ENCODE data around the gene ADGRB2.
A peak's percentile ranks its signal among the peaks of the same experiment; 100 is the strongest.

The ADGRB2 gene

GRCh38 chr1:31782421-31783410 lies 18.6 kb upstream of the ADGRB2 start:
- no peak for DNase-seq

DNA sequence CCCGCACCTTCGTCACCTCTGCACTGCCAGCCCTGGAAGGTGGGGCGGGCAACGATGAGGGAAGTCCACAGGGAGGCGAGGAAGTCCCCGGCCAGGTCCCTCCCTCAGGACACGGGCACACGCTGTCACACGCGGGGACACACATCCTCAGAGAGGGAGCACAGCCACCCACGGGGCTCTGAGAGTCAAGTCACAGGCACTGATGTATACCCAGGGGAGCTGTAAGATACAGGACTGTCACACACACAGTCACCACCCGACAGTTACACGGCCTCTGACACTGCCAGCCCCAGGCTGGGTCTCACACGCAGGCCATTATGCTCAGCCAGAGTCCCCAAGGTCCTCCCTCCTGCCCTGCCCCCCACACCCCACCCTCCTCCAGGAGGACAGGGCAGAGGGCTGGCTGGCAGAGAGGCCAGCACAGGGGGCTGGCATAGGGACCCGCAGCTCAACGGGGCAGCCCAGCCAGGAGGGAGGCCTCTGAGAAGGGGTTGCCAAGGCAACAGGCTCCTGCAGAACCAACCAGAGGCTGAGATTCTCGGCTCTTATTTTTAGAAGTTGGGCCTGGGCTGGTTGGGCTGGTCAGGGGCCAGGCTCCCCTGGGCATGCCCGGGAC lies 17.7 kb upstream of the ADGRB2 start:
- DNase-seq = no peak

DNA sequence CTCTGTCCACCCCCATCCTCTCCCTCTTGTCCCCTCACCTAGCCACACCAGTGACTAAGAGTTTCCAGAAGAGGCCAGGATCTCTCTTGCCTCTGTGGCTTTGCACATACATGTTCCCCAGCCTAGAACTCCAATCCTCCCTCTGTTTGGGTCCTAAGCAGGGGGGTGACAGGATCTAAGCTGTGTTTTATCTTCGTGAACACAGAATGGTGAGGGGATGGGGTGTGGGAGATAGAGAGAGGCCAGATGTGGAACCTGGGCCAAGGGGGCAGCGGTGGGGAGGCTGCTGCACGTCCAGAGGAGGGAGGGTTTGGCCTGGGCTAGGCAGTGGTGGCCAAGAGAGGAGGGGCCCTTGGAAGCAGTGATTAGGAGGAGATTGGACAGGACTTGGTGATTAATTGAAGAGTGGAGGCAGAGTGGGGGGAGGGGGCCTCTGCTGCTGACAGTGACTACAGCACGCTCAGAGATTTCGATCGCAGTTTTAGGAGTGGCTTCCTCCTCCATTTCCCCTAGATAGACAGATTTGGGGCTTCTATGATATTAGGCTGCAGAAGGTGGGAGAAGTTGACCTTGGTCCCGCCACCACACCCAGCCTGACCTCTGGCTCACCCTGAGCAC lies 17.1 kb upstream of the ADGRB2 start:
- DNase-seq = no peak

GRCh38 chr1:31780632-31781031 lies 16.5 kb upstream of the ADGRB2 start:
- DNase-seq = no peak

- DNase-seq = no peak
These were observed 15.5 kb upstream of the ADGRB2 start for GRCh38 chr1:31779687-31780086.

GRCh38 chr1:31778763-31779488 lies 14.8 kb upstream of the ADGRB2 start:
- DNase-seq = no peak

GRCh38 chr1:31776516-31776915 lies 12.4 kb upstream of the ADGRB2 start:
- DNase-seq = no peak

DNA sequence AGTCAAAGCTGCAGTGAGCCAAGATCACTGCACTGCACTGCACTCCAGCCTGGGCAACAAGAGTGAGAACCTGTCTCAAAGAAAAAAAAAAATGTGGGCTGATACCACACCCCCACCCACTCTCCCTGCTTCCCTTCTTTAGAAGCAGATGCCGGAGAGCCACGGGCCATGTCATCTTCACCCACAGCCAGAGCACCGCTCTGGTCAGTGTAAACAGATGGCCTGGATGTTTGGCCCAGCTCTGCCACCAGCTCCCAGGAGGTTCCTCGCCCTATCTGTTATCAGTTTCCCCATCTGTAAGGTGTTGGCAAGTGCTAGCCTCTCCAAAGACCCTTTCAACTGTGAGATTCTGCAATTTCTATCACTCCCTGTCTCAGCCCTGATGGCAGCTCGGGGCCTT lies 11.9 kb upstream of the ADGRB2 start:
- no peak for DNase-seq

DNA sequence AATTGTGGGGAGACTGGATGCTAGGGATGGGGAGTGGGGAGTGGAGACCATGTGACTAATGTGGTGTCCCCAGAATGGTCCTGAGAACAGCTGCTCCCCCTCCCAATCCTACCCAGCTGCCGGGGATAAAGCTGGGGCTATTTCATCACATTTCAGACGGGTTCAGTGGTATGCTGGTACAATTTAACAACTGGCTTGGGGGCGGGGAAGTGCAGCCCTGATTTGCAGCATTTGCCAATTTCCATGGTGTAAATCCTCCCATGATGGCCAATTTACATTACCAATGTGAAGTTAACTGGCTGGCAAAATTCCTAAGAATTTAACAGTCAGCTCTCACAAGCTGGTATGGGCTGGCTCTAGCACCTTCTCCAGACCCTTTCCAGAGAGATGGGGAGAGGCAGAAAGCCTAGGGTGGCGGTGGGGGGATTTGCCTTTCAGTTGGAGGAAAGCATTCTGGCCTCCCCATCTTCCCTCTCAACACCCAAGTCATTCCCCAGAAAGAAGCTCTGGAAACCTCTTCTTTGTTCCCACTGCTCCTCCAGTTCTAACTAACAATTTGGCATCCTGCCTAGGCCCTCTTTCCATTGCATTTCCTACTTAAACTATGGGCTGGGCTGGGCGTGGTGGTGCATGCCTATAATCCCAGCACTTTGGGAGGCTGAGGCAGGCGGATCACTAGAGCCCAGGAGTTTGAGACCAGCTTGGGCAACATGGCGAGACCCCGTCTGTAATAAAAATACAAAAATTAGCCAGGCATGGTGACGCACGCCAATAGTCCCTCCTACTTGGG lies 11.3 kb upstream of the ADGRB2 start:
- DNase-seq = no peak

DNA sequence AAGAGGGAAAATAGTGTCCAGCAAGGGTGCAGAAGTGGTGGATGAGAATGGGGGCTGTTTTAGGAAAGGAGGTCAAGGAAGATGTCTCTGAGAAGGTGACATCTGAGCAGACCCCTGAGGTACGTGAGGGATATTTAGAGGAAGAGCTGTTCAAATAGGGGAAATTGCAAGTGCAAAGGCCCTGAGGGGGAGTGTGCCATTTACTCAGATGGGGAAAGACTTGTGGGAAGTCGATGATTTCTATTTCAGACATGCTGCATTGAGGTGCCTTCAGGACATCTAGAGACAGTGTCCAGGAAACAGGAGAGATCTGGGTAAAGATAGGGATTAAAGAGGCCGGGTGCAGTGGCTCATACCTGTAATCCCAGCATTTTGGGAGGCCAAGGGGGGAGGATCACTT lies 10.4 kb upstream of the ADGRB2 start:
- no peak for DNase-seq

- no peak for DNase-seq
These were observed 9.7 kb upstream of the ADGRB2 start for GRCh38 chr1:31773861-31774260.

- DNase-seq = no peak
These were observed 8.6 kb upstream of the ADGRB2 start for GRCh38 chr1:31772669-31773248.

DNA sequence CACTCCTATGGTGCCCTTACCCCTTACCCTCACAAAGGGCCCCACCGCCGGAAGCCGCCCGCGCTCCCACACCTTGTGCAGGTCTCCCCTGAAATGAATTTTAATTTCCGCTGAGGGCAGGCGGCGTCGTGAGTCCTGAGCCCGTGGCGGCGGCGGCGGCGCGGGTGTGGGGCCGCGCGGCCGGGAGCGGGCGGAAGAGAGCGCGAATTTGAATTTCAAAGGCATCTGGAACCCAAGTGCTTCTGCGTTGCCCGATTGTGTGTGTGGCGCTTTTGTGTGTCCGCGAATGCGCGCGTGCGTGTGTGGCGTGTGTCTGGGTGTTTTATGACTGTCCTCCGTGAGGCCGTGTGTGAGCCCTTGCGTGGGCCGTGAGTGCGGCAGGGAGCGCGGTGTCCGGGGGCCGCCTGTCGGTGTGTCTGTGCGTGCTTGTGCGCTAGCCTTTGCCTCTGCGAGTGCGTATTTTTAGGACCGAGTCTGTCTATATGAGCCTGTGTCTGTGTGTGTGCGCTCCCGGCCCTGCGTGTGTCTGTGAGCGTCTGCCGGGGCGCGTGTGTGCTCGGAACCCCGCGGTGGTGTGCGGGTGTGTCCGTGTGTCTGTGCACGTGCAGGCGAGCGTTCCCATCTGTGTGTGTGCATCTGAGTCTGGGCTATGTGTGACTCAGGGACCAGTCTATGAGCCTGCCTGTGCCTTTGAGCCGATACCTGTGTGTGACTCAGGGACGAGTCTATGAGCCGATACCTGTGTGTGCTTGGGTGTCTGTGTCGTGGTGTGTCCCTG lies 7.9 kb upstream of the ADGRB2 start:
- peak; percentile 65 for DNase-seq

DNA sequence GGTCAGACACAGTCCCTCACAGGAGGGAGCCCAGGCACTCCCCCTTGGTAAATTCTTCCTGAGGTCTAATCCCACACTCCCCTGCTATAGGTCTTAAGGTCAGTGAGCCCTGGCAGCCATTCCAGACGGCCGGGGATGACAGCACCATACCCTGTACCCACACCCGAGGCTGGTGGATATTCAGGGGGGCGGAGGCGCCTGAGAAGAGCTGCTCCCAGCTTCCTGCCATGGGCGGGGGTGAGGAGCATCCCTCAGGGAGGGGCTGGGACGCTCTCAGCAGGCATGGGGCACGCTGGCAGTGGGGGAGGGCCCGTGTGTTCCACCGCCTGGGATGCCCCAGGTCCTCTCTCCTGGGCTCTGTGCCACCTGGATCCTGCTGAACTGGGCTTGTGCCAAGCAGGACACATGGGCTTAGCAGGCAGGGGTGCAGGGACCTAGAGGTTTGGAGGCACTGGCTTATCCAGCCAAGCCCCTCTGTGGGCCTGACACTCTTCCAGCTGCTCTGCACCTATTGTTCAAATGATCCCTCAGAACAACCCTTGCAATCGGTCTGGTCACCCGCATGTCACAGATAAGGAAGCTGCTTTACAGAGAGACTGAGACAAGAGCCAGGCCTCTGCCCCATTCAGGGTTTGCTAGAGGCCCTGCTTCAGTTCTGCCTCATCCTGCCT lies 5.7 kb upstream of the ADGRB2 start:
- DNase-seq = no peak

GRCh38 chr1:31768939-31769704 lies 5.0 kb upstream of the ADGRB2 start:
- DNase-seq = peak; percentile 50

GRCh38 chr1:31768407-31768907 lies 4.3 kb upstream of the ADGRB2 start:
- DNase-seq = no peak

GRCh38 chr1:31767225-31767624 lies 3.1 kb upstream of the ADGRB2 start:
- no peak for DNase-seq

DNA sequence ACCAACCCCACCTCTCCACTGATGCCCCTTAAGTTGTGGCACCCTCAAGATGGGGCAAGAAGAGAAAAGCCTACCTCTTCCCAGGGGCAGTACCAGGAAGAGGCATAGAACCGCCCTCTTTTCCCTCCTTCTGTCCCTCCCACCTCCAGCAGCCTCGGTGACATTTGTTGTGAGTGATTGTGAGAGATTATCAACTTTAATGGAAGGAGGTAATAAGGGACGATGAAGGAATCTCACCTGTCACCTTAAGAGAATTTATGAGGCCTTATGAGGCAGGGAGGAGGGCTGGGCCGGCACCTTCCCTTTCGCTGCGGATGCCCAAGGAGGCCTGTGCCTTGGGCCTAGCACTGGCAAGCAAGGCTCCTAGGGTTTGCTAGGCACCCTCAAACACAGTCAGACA lies 1.4 kb upstream of the ADGRB2 start:
- DNase-seq = no peak

DNA sequence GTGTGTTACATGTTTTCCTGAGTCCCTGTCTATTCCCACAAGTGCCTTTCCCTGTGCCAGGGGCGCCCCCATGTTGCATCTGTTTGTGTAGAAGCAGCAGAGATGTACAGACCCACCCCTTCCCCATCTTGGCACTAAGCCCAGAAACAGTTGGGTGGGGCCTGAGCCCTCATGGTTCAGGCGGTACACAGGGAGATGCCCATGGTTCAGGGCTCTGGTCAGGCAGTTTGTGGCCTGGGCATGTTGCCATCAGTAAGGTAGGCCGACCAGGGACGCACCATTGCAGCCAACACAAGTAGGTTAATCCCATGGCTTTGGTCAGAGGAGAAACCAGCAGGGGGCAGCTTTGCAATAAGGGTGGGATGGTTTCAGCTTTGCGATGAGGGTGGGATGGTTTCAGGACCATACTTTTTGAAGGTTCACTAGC lies 914 bp upstream of the ADGRB2 start:
- DNase-seq = peak; percentile 66

Measured in stimulated activated CD8-positive, alpha-beta memory T cell treated with anti-CD3 and anti-CD28 coated beads, Interleukin-4, amount 100 ng/mL, for 48 hours (primary cell).